Activated CD4-positive, alpha-beta memory T cell treated with anti-CD3 and anti-CD28 coated beads for 36 hours (primary cell): ENCODE measurements around the gene WDR70. TPM values are rescaled to one million over a fixed set of nuclear protein-coding genes. Genes with fewer than 3 reads are reported as not detected.

Experiments used
- CTCF ChIA-PET: fragments of 350-600 bp; sonication (Branson Sonifier 250); formaldehyde crosslinking; loops from one replicate; lab custom pipeline; 2021; ENCODE audit warnings: antibody characterized with exemption, inconsistent platforms; lab: Charles Lee
- POLR2A ChIA-PET: fragments of 350-600 bp; sonication (Branson Sonifier 250); formaldehyde crosslinking; loops from one replicate; lab custom pipeline; 2021; ENCODE audit warnings: antibody characterized with exemption; lab: Charles Lee
- DNase-seq: peaks from one replicate; pipeline ENCODE4 v3.0.0-alpha.2; 2020
- H3K27ac Mint-ChIP-seq: one replicate; pipeline ENCODE4 v1.8.0; 2021; ENCODE audit warnings: mixed read lengths
- H3K27me3 Mint-ChIP-seq: one replicate; pipeline ENCODE4 v1.8.0; 2021; ENCODE audit warnings: mixed read lengths
- H3K36me3 Mint-ChIP-seq: one replicate; pipeline ENCODE4 v1.8.0; 2021; ENCODE audit warnings: mixed read lengths
- H3K4me1 Mint-ChIP-seq: one replicate; pipeline ENCODE4 v1.8.0; 2021; ENCODE audit warnings: low read depth, mixed read lengths
- H3K4me3 Mint-ChIP-seq: one replicate; pipeline ENCODE4 v1.8.0; 2021; ENCODE audit warnings: mild to moderate bottlenecking, mixed read lengths
- H3K9me3 Mint-ChIP-seq: one replicate; pipeline ENCODE4 v1.8.0; 2021; ENCODE audit warnings: mixed read lengths
- intact Hi-C: fragments of 100-400 bp; cut with micrococcal nuclease; formaldehyde crosslinking; loops from one replicate; pipeline ENCODE4 v1.15.1; 2023
- total RNA-seq, 2 experiments: library from RNA; stranded (reverse); gene quantifications; one replicate each; pipeline ENCODE4 v1.2.3, GENCODE V29; 2021

WDR70 gene
- total RNA-seq, 2 experiments from 2014 or later = 34.4 to 36.9 TPM

GRCh38 chr5:37738865-37739488 is 359.9 kb downstream of the WDR70 start:
- Mint-ChIP-seq H3K27me3 (no peaks in the 10 kb centered on the region), H3K36me3 (peaks cover 45% of the 10 kb centered on the region), H3K27ac (no peak overlapping the region), H3K4me3 (no peak overlapping the region), H3K9me3 (no peaks in the 10 kb centered on the region), H3K4me1 (peaks cover 24% of the 10 kb centered on the region)
- intact Hi-C loops = loop anchor here (1.0 to 5.0 kb wide), 2 partner anchors 18 to 627 kb away; no protein-coding TSS in a partner anchor
- ChIA-PET POLR2A (interaction anchor here (1.0 to 2.6 kb wide), 3 partner anchors 15 to 368 kb away, joined by 3 to 22 read pairs (median 4); partner anchors contain the start of gene NUP155), CTCF (interaction anchor here (5.4 kb wide), 1 partner anchor 17 kb away, joined by 37 read pairs; no protein-coding TSS in a partner anchor)
- DNase-seq = no peak

DNA sequence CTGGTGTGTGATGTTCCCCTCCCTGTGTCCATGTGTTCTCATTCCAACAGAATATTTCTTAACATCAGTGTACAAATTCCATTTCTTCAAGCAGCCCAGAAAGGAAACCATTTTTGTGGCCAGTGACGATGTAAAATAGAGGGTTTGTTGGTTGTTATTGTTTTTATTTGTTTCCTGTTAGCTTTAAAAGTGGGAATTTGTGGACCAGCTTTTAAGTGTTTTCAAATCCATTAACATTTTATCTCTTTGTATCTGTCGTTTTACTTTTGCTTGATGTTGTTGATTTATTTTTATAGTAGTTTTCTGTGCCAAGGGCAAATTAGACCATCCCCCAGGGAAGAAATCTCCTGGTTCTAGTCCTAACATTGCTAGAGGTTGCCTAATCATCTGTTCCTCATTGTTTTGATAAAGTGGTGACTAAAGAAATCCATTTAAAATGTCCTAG is 360.7 kb downstream of the WDR70 start:
- no peak overlapping the region for H3K27ac Mint-ChIP-seq
- H3K4me1 Mint-ChIP-seq = peaks cover 24% of the 10 kb centered on the region
- CTCF ChIA-PET = interaction anchor here (5.4 kb wide), 1 partner anchor 18 kb away, joined by 37 read pairs; no protein-coding TSS in a partner anchor

GRCh38 chr5:37740331-37741066 is 361.4 kb downstream of the WDR70 start:
- Mint-ChIP-seq H3K27ac (no peak overlapping the region), H3K4me3 (no peak overlapping the region), H3K36me3 (peaks cover 49% of the 10 kb centered on the region), H3K27me3 (no peaks in the 10 kb centered on the region), H3K4me1 (peaks cover 24% of the 10 kb centered on the region), H3K9me3 (peaks cover 2% of the 10 kb centered on the region)
- intact Hi-C loops = no loop called here
- DNase-seq = no peak
- CTCF ChIA-PET = interaction anchor here (5.4 kb wide), 1 partner anchor 18 kb away, joined by 37 read pairs; no protein-coding TSS in a partner anchor
- POLR2A ChIA-PET = no interaction called here

More for the DNA sequence above, 360.7 kb downstream of the WDR70 start:
- POLR2A ChIA-PET = interaction anchor here (2.6 kb wide), 1 partner anchor 17 kb away, joined by 22 read pairs; no protein-coding TSS in a partner anchor
- peaks cover 49% of the 10 kb centered on the region for H3K36me3 Mint-ChIP-seq
- DNase-seq = no peak
- H3K4me3 Mint-ChIP-seq = no peak overlapping the region
- H3K27me3 Mint-ChIP-seq = no peaks in the 10 kb centered on the region
- intact Hi-C loops = loop anchor here (5.0 kb wide), 1 partner anchor 628 kb away; no protein-coding TSS in a partner anchor
- peaks cover 2% of the 10 kb centered on the region for H3K9me3 Mint-ChIP-seq

DNA sequence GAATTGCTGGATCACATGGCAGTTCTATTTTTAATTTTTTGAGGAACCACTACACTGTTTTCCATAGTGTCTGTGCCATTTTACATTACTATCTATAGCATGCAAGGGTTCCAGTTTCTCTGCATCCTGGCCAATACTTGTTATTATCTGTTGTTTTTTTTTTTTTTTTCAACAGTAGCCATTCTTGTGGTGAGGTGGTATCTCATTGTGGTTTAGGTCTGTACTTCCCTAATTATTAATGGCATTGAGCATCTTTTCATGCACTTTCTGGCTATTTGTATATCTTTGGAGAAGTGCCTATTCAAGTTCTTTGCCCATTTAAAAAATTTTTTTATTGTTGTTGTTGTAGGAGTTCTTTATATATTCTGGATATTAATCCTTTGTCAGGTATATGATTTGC is 363.0 kb downstream of the WDR70 start:
- CTCF ChIA-PET = no interaction called here

GRCh38 chr5:37751227-37751626 is 372.1 kb downstream of the WDR70 start:
- H3K4me1 Mint-ChIP-seq = no peaks in the 10 kb centered on the region
- no peak overlapping the region for H3K4me3 Mint-ChIP-seq
- DNase-seq = no peak
- H3K36me3 Mint-ChIP-seq = peaks cover 41% of the 10 kb centered on the region
- no peaks in the 10 kb centered on the region for H3K27me3 Mint-ChIP-seq
- intact Hi-C loops = no loop called here
- ChIA-PET POLR2A (no interaction called here), CTCF (no interaction called here)
- peaks cover 19% of the 10 kb centered on the region for H3K9me3 Mint-ChIP-seq
- H3K27ac Mint-ChIP-seq = no peak overlapping the region

More for the DNA sequence above, 363.0 kb downstream of the WDR70 start:
- Mint-ChIP-seq H3K4me3 (no peak overlapping the region), H3K27ac (no peak overlapping the region), H3K9me3 (peaks cover 11% of the 10 kb centered on the region), H3K4me1 (peaks cover 19% of the 10 kb centered on the region), H3K36me3 (peaks cover 55% of the 10 kb centered on the region), H3K27me3 (no peaks in the 10 kb centered on the region)
- intact Hi-C loops = no loop called here
- POLR2A ChIA-PET = no interaction called here
- no peak for DNase-seq

DNA sequence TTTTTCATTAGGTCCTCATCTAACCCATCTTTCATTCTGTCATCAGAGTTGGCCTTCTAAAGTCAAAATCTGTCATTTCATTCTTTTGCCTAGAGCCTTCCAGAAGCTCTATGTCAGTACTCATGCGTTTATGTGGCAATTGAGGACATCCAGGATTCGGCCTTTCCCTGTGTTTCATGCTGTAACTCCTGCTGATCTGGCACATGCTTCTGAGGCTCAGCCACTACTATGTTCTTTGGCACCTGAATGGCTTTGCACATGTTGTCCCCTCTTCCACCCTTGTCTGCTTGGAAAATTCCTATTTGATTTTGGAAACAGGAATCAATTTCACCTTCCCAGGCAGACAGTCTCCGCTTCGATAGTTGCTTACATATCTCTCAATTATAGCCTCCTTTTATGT is 375.9 kb downstream of the WDR70 start:
- Mint-ChIP-seq H3K27me3 (no peaks in the 10 kb centered on the region), H3K27ac (no peak overlapping the region), H3K36me3 (peaks cover 31% of the 10 kb centered on the region), H3K9me3 (peaks cover 11% of the 10 kb centered on the region), H3K4me3 (no peak overlapping the region), H3K4me1 (no peaks in the 10 kb centered on the region)
- POLR2A ChIA-PET = no interaction called here
- CTCF ChIA-PET = no interaction called here
- intact Hi-C loops = no loop called here
- DNase-seq = no peak

DNA sequence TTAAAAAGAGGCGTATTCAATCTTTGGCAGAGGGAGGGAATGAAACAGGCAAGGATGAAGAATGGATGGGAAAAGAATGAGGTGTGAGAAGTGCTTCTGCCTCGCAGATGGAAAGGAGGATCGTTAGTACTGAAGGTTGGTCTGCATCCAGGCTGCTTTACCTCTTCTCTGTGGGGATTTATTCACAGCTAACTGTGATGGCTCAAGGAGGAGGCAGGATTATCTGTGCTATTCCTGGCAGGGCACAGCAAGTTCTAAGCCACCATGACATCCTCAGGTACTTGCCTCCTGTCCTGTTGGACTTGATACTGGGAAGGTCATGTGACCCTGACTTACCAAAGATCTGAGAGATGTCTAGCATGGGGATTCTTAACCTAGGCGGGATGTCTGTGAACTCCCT is 376.5 kb downstream of the WDR70 start:
- DNase-seq = no peak
- POLR2A ChIA-PET = no interaction called here
- H3K4me1 Mint-ChIP-seq = no peaks in the 10 kb centered on the region
- CTCF ChIA-PET = interaction anchor here (0.6 to 0.7 kb wide), 2 partner anchors 20 to 160 kb away, joined by 3 read pairs; no protein-coding TSS in a partner anchor
- H3K27me3 Mint-ChIP-seq = no peaks in the 10 kb centered on the region
- no peak overlapping the region for H3K27ac Mint-ChIP-seq
- peaks cover 11% of the 10 kb centered on the region for H3K9me3 Mint-ChIP-seq
- no peak overlapping the region for H3K4me3 Mint-ChIP-seq
- intact Hi-C loops = no loop called here
- H3K36me3 Mint-ChIP-seq = peaks cover 31% of the 10 kb centered on the region

DNA sequence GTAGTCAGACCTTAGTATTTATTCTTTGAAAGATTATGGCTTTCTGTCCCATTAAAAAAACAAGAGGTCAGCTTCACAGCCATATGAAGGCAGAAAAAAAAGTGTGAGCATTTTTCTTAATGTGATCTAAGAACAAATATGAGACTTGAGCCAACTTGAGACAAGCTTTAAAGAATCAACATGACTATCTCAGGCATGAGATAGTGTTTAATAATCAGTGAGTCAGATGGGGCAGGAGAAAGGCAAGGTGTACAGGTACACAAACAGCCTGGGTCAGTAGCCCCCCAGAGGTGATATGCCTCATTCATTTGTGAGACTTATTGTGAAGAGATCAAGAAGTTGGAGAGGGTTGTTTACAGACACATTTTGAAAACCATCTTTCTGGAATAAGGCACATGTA is 377.1 kb downstream of the WDR70 start:
- Mint-ChIP-seq H3K27me3 (no peaks in the 10 kb centered on the region), H3K36me3 (peaks cover 31% of the 10 kb centered on the region), H3K4me1 (no peaks in the 10 kb centered on the region), H3K4me3 (no peak overlapping the region), H3K9me3 (peaks cover 11% of the 10 kb centered on the region), H3K27ac (no peak overlapping the region)
- ChIA-PET CTCF (interaction anchor here (0.6 to 0.7 kb wide), 2 partner anchors 19 to 160 kb away, joined by 3 read pairs; no protein-coding TSS in a partner anchor), POLR2A (no interaction called here)
- intact Hi-C loops = no loop called here
- no peak for DNase-seq

DNA sequence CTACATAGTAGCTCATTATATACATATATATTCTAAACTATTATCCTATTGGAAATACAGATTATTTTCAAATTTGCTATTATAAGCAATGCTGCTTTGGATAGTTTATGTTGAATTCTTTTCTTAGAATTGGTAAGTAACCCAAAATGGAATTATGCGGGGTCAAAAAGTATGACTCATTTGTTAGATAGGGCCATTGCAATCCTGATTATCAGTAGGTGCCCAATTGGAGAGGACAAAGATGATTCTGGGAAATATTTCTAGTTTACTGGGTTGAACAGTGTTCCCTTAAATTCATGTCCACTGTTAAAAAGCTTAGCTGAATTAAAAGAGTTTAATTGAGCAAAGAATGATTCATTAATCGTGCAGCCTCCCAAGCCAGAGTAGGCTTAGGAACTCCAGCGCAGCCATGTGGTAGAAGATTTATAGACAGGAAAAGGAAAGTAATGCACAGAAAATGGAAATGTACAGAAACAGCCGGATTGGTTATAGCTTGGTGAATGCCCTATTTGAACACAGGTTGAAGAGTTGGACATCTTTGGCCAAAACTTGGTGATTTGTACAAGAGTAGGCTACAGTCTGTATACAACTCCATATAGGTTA is 379.0 kb downstream of the WDR70 start:
- intact Hi-C loops = no loop called here

GRCh38 chr5:37767251-37767650 is 388.1 kb downstream of the WDR70 start:
- ChIA-PET CTCF (no interaction called here), POLR2A (no interaction called here)
- H3K27me3 Mint-ChIP-seq = peaks cover 4% of the 10 kb centered on the region
- no peak overlapping the region for H3K27ac Mint-ChIP-seq
- no peak overlapping the region for H3K4me3 Mint-ChIP-seq
- H3K9me3 Mint-ChIP-seq = no peaks in the 10 kb centered on the region
- H3K4me1 Mint-ChIP-seq = peaks cover 2% of the 10 kb centered on the region
- no peaks in the 10 kb centered on the region for H3K36me3 Mint-ChIP-seq
- intact Hi-C loops = no loop called here
- no peak for DNase-seq

More for the DNA sequence above, 379.0 kb downstream of the WDR70 start:
- ChIA-PET POLR2A (interaction anchor here (0.5 kb wide), 1 partner anchor 198 kb away, joined by 3 read pairs; no protein-coding TSS in a partner anchor), CTCF (interaction anchor here (1.2 to 1.8 kb wide), 2 partner anchors 28 to 345 kb away, joined by 3 to 8 read pairs; no protein-coding TSS in a partner anchor)
- H3K4me3 Mint-ChIP-seq = no peak overlapping the region
- no peak overlapping the region for H3K27ac Mint-ChIP-seq
- peaks cover 11% of the 10 kb centered on the region for H3K9me3 Mint-ChIP-seq
- H3K27me3 Mint-ChIP-seq = no peaks in the 10 kb centered on the region
- no peak for DNase-seq
- peaks cover 23% of the 10 kb centered on the region for H3K36me3 Mint-ChIP-seq
- H3K4me1 Mint-ChIP-seq = peaks cover 2% of the 10 kb centered on the region

DNA sequence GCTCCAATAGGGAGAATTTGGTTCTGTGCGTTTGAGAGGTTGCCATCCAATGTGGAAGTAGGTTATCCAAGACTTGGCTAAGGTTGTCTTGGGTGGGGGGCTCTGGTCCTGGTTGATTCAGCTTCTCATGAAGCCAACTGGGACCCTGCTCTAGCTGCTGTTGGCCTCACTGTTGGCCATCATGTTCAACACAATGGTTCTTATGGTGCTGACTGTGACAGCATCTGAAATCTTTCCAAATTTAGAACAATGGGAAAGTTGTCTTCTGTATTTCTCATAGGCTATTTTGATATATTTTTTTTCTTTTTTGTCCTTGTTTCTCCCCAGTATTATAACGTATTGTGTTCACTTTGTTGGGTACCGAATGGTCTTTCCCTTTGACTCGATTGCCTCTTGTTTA is 388.8 kb downstream of the WDR70 start:
- Mint-ChIP-seq H3K27ac (no peak overlapping the region), H3K9me3 (no peaks in the 10 kb centered on the region), H3K4me3 (no peak overlapping the region), H3K36me3 (no peaks in the 10 kb centered on the region), H3K27me3 (peaks cover 4% of the 10 kb centered on the region), H3K4me1 (no peaks in the 10 kb centered on the region)
- DNase-seq = no peak
- CTCF ChIA-PET = no interaction called here
- intact Hi-C loops = no loop called here
- POLR2A ChIA-PET = no interaction called here

DNA sequence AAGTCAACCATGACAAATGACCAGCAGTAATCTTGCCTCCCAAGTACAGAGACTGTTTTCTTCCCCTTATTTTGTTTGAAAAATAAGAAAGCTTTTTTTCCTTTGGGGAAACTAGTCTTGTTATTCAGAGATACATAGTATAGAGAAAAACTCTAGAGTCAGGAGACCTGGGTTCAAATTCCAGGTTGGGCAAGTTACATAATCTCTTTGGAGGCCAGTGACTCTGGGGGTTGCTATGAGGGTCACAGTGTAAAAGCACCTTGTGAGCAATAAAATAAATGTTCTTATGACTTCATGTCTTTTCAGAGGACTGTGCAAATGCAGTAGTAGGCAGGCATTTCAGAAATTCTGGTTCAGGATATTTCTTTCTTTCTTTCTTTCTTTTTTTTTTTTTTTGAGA is 389.3 kb downstream of the WDR70 start:
- peaks cover 4% of the 10 kb centered on the region for H3K9me3 Mint-ChIP-seq
- POLR2A ChIA-PET = no interaction called here
- no peaks in the 10 kb centered on the region for H3K4me1 Mint-ChIP-seq
- intact Hi-C loops = no loop called here
- H3K27ac Mint-ChIP-seq = no peak overlapping the region
- no peak overlapping the region for H3K4me3 Mint-ChIP-seq
- no peaks in the 10 kb centered on the region for H3K36me3 Mint-ChIP-seq
- peaks cover 4% of the 10 kb centered on the region for H3K27me3 Mint-ChIP-seq
- DNase-seq = no peak
- CTCF ChIA-PET = no interaction called here
